Neural cell (in vitro differentiated cells): Measurements from ENCODE around the gene OR6A2. TPM values are rescaled to one million over a fixed set of nuclear protein-coding genes. Genes with fewer than 3 reads are reported as not detected.

Source experiments
- H2AFZ ChIP-seq: fragments of 200-600, 300-800 bp; sonication (generic), shearing (Covaris generic); 2 replicates; pipeline ENCODE4 v1.6.0; 2014; ENCODE audit warnings: low read depth, mild to moderate bottlenecking, antibody characterized with exemption, low read length, moderate library complexity
- H3F3A ChIP-seq: fragments of 200-600 bp; shearing (Covaris generic); 2 replicates; pipeline ENCODE4 v1.6.1; 2016; ENCODE audit warnings: mild to moderate bottlenecking, moderate library complexity, mixed read lengths, antibody characterized with exemption, low read length; ENCODE audit not compliant: insufficient read depth, poor library complexity, severe bottlenecking
- H3K27ac ChIP-seq: fragments of 200-600, 300-800 bp; sonication (generic), shearing (Covaris generic); 2 replicates; pipeline ENCODE4 v1.5.1; 2014; ENCODE audit warnings: mild to moderate bottlenecking, low read length, moderate library complexity
- H3K27me3 ChIP-seq: fragments of 300-800, 200-600 bp; sonication (generic), shearing (Covaris generic); 2 replicates; pipeline ENCODE4 v1.6.0; 2014; ENCODE audit warnings: mild to moderate bottlenecking, low read depth, low read length, moderate library complexity; ENCODE audit not compliant: insufficient read depth
- H3K36me3 ChIP-seq: fragments of 300-800, 200-600 bp; sonication (generic), shearing (Covaris generic); 2 replicates; pipeline ENCODE4 v1.5.1; 2014; ENCODE audit warnings: mild to moderate bottlenecking, antibody characterized with exemption, low read length, moderate library complexity; ENCODE audit not compliant: insufficient read depth
- H3K4me2 ChIP-seq: fragments of 300-800, 200-600 bp; sonication (generic), shearing (Covaris generic); 2 replicates; pipeline ENCODE4 v1.6.0; 2014; ENCODE audit warnings: mild to moderate bottlenecking, low read length
- H3K4me3 ChIP-seq: fragments of 300-800, 200-600 bp; sonication (generic), shearing (Covaris generic); 2 replicates; pipeline ENCODE4 v1.5.1; 2014; ENCODE audit warnings: mild to moderate bottlenecking, low read length, moderate library complexity
- H3K79me2 ChIP-seq: fragments of 200-600 bp; shearing (Covaris generic); replicated peaks from 2 replicates; pipeline ENCODE4 v1.6.0; 2014; ENCODE audit warnings: mild to moderate bottlenecking, low read length, moderate library complexity; ENCODE audit not compliant: insufficient read depth
- H3K9ac ChIP-seq: fragments of 300-800, 200-600 bp; sonication (generic), shearing (Covaris generic); 2 replicates; pipeline ENCODE4 v1.6.1; 2016; ENCODE audit warnings: mild to moderate bottlenecking, low read length, mixed read lengths
- H3K9me2 ChIP-seq: fragments of 200-600 bp; shearing (Covaris generic); 2 replicates; pipeline ENCODE4 v1.6.1; 2016; ENCODE audit warnings: mild to moderate bottlenecking, low read length, mixed read lengths; ENCODE audit not compliant: insufficient read depth
- H3K9me3 ChIP-seq: fragments of 200-600, 300-800 bp; sonication (generic), shearing (Covaris generic); 2 replicates; pipeline ENCODE4 v1.6.1; 2016; ENCODE audit warnings: mild to moderate bottlenecking, mixed run types, low read length, moderate library complexity, mixed read lengths
- H4K20me1 ChIP-seq: fragments of 200-600 bp; shearing (Covaris generic); 2 replicates; pipeline ENCODE4 v1.6.1; 2016; ENCODE audit warnings: mild to moderate bottlenecking, mixed run types; ENCODE audit not compliant: insufficient read depth
- EP300 ChIP-seq: fragments of 450-650 bp; conservative IDR thresholded peaks from 2 replicates; pipeline ENCODE4 v1.6.1; 2014; ENCODE audit warnings: antibody characterized with exemption, mild to moderate bottlenecking, moderate library complexity; ENCODE audit not compliant: poor library complexity, severe bottlenecking
- EZH2 ChIP-seq: fragments of 200-600, 300-800 bp; shearing (Covaris generic), sonication (generic); IDR thresholded peaks from 2 replicates; pipeline ENCODE4 v1.6.1; 2014; ENCODE audit warnings: antibody characterized with exemption, low read length, borderline replicate concordance, mild to moderate bottlenecking; ENCODE audit not compliant: insufficient read depth, poor library complexity, severe bottlenecking
- MXI1 ChIP-seq: fragments of 450-650 bp; conservative IDR thresholded peaks from 2 replicates; pipeline ENCODE4 v1.6.1; 2014; ENCODE audit warnings: antibody characterized with exemption, mild to moderate bottlenecking; ENCODE audit not compliant: poor library complexity, severe bottlenecking
- POLR2AphosphoS5 ChIP-seq: IDR thresholded peaks from 2 replicates; pipeline ENCODE4 v1.6.1; 2012
- RAD21 ChIP-seq: fragments of 450-650 bp; conservative IDR thresholded peaks from 2 replicates; pipeline ENCODE4 v1.6.1; 2014; ENCODE audit warnings: antibody characterized with exemption, mild to moderate bottlenecking, moderate library complexity
- SMC3 ChIP-seq: fragments of 450-650 bp; conservative IDR thresholded peaks from 2 replicates; pipeline ENCODE4 v1.6.1; 2014; ENCODE audit warnings: antibody characterized with exemption, mild to moderate bottlenecking, moderate library complexity; ENCODE audit not compliant: poor library complexity
- TAF1 ChIP-seq: IDR thresholded peaks from 2 replicates; pipeline ENCODE4 v1.6.1; 2012; ENCODE audit warnings: low read depth
- polyA plus RNA-seq: library from polyadenylated mRNA; depleted of rRNA; stranded (reverse); fragments of >200 nt; gene quantifications from 2 replicates; pipeline ENCODE4 v1.2.3, GENCODE V29; 2014
- TF ChIP-seq, protein P1 (sequence below): IDR thresholded peaks from 2 replicates; pipeline ENCODE4 v1.6.1; 2012; ENCODE audit warnings: borderline replicate concordance
- TF ChIP-seq, protein P2 (sequence below): fragments of 450-650 bp; IDR thresholded peaks from 2 replicates; pipeline ENCODE4 v1.5.1; 2014; ENCODE audit warnings: antibody characterized with exemption, mild to moderate bottlenecking, moderate library complexity; ENCODE audit not compliant: poor library complexity, severe bottlenecking

Gene OR6A2
- polyA plus RNA-seq, 1 donor from 2014 or later: 0.05 TPM

DNA sequence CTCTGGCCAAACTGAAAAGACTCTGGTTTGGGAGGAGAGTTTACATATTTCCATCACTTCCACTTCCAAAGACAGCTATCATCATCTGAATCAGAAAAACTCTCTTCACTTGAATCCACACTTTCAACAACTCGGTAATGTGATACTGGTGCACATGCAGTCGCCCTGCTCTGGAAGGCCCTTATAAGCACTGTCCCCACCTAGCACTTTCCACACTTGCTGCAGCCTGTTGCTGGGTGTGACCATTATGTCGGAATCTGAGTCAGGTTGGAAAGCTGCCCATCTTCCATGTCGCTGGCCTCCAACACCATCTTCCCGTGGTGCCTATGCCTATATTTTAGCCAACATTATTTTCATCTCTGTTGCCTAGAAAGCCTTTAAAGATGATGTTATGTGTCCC, 44.9 kb upstream of the OR6A2 start:
- Histone ChIP-seq H3K4me3 (no peak overlapping the region), H3K36me3 (no peaks in the 10 kb centered on the region), H3K27me3 (no peaks in the 10 kb centered on the region), H3K79me2 (no peaks in the 10 kb centered on the region), H3K9me2 (no peaks in the 10 kb centered on the region), H3K27ac (no peak overlapping the region), H2AFZ (no peak overlapping the region), H3K9ac (no peak overlapping the region), H3K4me2 (no peak overlapping the region), H4K20me1 (no peaks in the 10 kb centered on the region), H3K9me3 (no peaks in the 10 kb centered on the region), H3F3A (no peaks in the 10 kb centered on the region)
- TF ChIP-seq, protein P1, sequence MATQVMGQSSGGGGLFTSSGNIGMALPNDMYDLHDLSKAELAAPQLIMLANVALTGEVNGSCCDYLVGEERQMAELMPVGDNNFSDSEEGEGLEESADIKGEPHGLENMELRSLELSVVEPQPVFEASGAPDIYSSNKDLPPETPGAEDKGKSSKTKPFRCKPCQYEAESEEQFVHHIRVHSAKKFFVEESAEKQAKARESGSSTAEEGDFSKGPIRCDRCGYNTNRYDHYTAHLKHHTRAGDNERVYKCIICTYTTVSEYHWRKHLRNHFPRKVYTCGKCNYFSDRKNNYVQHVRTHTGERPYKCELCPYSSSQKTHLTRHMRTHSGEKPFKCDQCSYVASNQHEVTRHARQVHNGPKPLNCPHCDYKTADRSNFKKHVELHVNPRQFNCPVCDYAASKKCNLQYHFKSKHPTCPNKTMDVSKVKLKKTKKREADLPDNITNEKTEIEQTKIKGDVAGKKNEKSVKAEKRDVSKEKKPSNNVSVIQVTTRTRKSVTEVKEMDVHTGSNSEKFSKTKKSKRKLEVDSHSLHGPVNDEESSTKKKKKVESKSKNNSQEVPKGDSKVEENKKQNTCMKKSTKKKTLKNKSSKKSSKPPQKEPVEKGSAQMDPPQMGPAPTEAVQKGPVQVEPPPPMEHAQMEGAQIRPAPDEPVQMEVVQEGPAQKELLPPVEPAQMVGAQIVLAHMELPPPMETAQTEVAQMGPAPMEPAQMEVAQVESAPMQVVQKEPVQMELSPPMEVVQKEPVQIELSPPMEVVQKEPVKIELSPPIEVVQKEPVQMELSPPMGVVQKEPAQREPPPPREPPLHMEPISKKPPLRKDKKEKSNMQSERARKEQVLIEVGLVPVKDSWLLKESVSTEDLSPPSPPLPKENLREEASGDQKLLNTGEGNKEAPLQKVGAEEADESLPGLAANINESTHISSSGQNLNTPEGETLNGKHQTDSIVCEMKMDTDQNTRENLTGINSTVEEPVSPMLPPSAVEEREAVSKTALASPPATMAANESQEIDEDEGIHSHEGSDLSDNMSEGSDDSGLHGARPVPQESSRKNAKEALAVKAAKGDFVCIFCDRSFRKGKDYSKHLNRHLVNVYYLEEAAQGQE: no peak
- TF ChIP-seq TAF1: no peak
- TF ChIP-seq, protein P2, sequence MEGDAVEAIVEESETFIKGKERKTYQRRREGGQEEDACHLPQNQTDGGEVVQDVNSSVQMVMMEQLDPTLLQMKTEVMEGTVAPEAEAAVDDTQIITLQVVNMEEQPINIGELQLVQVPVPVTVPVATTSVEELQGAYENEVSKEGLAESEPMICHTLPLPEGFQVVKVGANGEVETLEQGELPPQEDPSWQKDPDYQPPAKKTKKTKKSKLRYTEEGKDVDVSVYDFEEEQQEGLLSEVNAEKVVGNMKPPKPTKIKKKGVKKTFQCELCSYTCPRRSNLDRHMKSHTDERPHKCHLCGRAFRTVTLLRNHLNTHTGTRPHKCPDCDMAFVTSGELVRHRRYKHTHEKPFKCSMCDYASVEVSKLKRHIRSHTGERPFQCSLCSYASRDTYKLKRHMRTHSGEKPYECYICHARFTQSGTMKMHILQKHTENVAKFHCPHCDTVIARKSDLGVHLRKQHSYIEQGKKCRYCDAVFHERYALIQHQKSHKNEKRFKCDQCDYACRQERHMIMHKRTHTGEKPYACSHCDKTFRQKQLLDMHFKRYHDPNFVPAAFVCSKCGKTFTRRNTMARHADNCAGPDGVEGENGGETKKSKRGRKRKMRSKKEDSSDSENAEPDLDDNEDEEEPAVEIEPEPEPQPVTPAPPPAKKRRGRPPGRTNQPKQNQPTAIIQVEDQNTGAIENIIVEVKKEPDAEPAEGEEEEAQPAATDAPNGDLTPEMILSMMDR: no peak
- no peak for TF ChIP-seq EZH2
- TF ChIP-seq SMC3: no peak
- no peak for TF ChIP-seq RAD21
- TF ChIP-seq POLR2AphosphoS5: no peak
- no peak for TF ChIP-seq MXI1

DNA sequence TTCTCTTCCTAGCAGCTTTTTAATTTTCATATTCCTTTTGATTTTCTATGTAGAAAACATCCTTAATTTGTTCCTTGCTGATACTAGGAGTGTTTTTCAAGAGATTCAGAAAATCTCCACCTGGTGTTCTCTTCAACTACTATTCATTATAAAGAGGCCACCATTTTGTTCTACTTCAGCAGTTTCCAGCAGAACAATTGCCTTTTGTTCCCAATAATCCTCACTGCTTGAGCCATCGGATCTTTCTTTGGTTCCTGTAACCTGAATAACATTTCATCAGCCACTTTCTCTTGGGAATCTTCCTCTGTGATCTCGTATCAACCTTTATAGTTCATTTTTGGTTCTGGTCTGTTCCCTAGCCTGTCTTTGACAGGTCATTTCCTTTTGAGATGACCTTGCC, 44.2 kb upstream of the OR6A2 start:
- Histone ChIP-seq H3K4me3 (no peak overlapping the region), H3K9me2 (no peaks in the 10 kb centered on the region), H3K4me2 (no peak overlapping the region), H2AFZ (no peak overlapping the region), H3F3A (no peaks in the 10 kb centered on the region), H3K36me3 (no peaks in the 10 kb centered on the region), H3K9me3 (no peaks in the 10 kb centered on the region), H3K79me2 (no peaks in the 10 kb centered on the region), H3K9ac (no peak overlapping the region), H4K20me1 (no peaks in the 10 kb centered on the region), H3K27me3 (no peaks in the 10 kb centered on the region), H3K27ac (no peak overlapping the region)
- TF ChIP-seq RAD21 (no peak), EZH2 (no peak), EP300 (no peak), POLR2AphosphoS5 (no peak), MXI1 (no peak), TAF1 (no peak)
- TF ChIP-seq, protein P1: no peak
- TF ChIP-seq, protein P2: no peak
